DND-41 (cell line): ENCODE measurements around the gene EXOC3L1.

Source experiments
- ATAC-seq: fragments of 200-7000 bp; cut with Tn5 transposase; 3 replicates; pipeline ENCODE4 v1.9.1; 2021; ENCODE audit warnings: low read depth; ENCODE audit not compliant: insufficient read depth
- DNase-seq: peaks from one replicate; pipeline ENCODE4 v3.0.0-alpha.2; 2020
- H2AFZ ChIP-seq: 2 replicates; pipeline ENCODE4 v1.6.0; 2012; ENCODE audit warnings: low read depth, low read length
- H3K27ac ChIP-seq: 2 replicates; pipeline ENCODE4 v1.5.1; 2012; ENCODE audit warnings: low read length, inconsistent platforms
- H3K27me3 ChIP-seq: fragments of 200-600 bp; sonication (generic); 2 replicates; pipeline ENCODE4 v1.6.0; 2012; ENCODE audit warnings: low read length, mild to moderate bottlenecking, inconsistent platforms; ENCODE audit not compliant: insufficient read depth, poor library complexity
- H3K36me3 ChIP-seq: 2 replicates; pipeline ENCODE4 v1.5.1; 2012; ENCODE audit warnings: low read length, inconsistent platforms; ENCODE audit not compliant: insufficient read depth
- H3K4me1 ChIP-seq: 2 replicates; pipeline ENCODE4 v1.5.1; 2012; ENCODE audit warnings: mild to moderate bottlenecking, low read length; ENCODE audit not compliant: insufficient read depth
- H3K4me2 ChIP-seq: 2 replicates; pipeline ENCODE4 v1.6.0; 2012; ENCODE audit warnings: mild to moderate bottlenecking, moderate library complexity, low read length, inconsistent platforms; ENCODE audit not compliant: insufficient read depth
- H3K4me3 ChIP-seq, 2 experiments: fragments of 200-600 bp in 1 of 2; shearing (Covaris generic) in 1 of 2; 2 replicates each; pipeline ENCODE4 v1.5.1; 2012 to 2016; ENCODE audit warnings: inconsistent platforms in 2 of 2, low read length in 2 of 2, mild to moderate bottlenecking in 2 of 2, low read depth in 1 of 2, moderate library complexity in 1 of 2
- H3K79me2 ChIP-seq: 2 replicates; pipeline ENCODE4 v1.6.0; 2012; ENCODE audit warnings: low read length, inconsistent platforms; ENCODE audit not compliant: insufficient read depth
- H3K9ac ChIP-seq: 2 replicates; pipeline ENCODE4 v1.6.0; 2012; ENCODE audit warnings: low read depth, mild to moderate bottlenecking, inconsistent platforms, low read length, moderate library complexity
- H3K9me3 ChIP-seq: 2 replicates; pipeline ENCODE4 v1.5.1; 2012; ENCODE audit warnings: low read length, moderate library complexity, mild to moderate bottlenecking, inconsistent platforms; ENCODE audit not compliant: insufficient read depth, severe bottlenecking
- H4K20me1 ChIP-seq: 2 replicates; pipeline ENCODE4 v1.6.0; 2012; ENCODE audit warnings: low read length; ENCODE audit not compliant: insufficient read depth
- EZH2 ChIP-seq: IDR thresholded peaks from 3 replicates; pipeline ENCODE4 v1.6.1; 2012; ENCODE audit warnings: borderline replicate concordance, low read depth, mild to moderate bottlenecking, moderate library complexity, low read length, inconsistent platforms; ENCODE audit not compliant: severe bottlenecking
- TF ChIP-seq, protein P1 (sequence below): IDR thresholded peaks from 2 replicates; pipeline ENCODE4 v1.5.1; 2012; ENCODE audit warnings: borderline replicate concordance, low read length, moderate library complexity, mild to moderate bottlenecking; ENCODE audit not compliant: poor library complexity, severe bottlenecking; ENCODE audit errors: extremely low read depth

Gene EXOC3L1

GRCh38 chr16:67216612-67217490, 26.9 kb upstream of the EXOC3L1 start:
- H2AFZ ChIP-seq = no peak overlapping the region
- no peaks in the 10 kb centered on the region for H3K36me3 ChIP-seq
- H4K20me1 ChIP-seq = no peaks in the 10 kb centered on the region
- H3K9me3 ChIP-seq = no peaks in the 10 kb centered on the region
- no peak for ATAC-seq
- no peaks in the 10 kb centered on the region for H3K27me3 ChIP-seq
- no peak overlapping the region for H3K4me2 ChIP-seq
- no peak overlapping the region for H3K4me3 ChIP-seq
- no peaks in the 10 kb centered on the region for H3K4me1 ChIP-seq
- H3K79me2 ChIP-seq = no peaks in the 10 kb centered on the region
- TF ChIP-seq EZH2 = no peak
- TF ChIP-seq, protein P1, sequence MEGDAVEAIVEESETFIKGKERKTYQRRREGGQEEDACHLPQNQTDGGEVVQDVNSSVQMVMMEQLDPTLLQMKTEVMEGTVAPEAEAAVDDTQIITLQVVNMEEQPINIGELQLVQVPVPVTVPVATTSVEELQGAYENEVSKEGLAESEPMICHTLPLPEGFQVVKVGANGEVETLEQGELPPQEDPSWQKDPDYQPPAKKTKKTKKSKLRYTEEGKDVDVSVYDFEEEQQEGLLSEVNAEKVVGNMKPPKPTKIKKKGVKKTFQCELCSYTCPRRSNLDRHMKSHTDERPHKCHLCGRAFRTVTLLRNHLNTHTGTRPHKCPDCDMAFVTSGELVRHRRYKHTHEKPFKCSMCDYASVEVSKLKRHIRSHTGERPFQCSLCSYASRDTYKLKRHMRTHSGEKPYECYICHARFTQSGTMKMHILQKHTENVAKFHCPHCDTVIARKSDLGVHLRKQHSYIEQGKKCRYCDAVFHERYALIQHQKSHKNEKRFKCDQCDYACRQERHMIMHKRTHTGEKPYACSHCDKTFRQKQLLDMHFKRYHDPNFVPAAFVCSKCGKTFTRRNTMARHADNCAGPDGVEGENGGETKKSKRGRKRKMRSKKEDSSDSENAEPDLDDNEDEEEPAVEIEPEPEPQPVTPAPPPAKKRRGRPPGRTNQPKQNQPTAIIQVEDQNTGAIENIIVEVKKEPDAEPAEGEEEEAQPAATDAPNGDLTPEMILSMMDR = no peak
- DNase-seq = no peak
- no peak overlapping the region for H3K27ac ChIP-seq
- H3K9ac ChIP-seq = no peak overlapping the region

DNA sequence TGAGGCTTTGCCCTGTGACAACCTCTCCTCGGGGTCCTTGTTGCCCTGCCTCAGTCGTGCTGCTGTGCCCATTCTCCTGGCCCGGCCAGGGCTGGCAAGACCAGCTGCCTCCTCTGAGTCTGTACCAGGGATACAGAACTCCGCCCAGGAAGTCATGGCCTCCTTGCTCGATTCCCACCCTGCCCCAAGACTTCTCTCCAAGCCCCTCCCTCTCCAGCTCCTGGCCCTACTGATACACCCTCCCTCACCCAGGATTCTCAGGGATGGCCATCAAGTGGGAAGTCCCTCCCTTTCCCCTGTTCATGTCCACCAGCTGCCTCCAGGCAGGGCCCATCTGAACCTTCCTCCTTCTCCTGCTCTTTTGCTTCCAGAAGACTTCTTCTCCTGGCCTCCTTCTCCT, 25.8 kb upstream of the EXOC3L1 start:
- H3K4me1 ChIP-seq = no peaks in the 10 kb centered on the region
- TF ChIP-seq EZH2 = no peak
- TF ChIP-seq, protein P1 = no peak
- H3K27ac ChIP-seq = no peak overlapping the region
- no peak overlapping the region for H3K9ac ChIP-seq
- no peak overlapping the region for H3K4me3 ChIP-seq
- no peak overlapping the region for H2AFZ ChIP-seq
- H3K79me2 ChIP-seq = no peaks in the 10 kb centered on the region
- H3K9me3 ChIP-seq = no peaks in the 10 kb centered on the region
- H4K20me1 ChIP-seq = no peaks in the 10 kb centered on the region
- ATAC-seq (no peak), DNase-seq (no peak)
- no peak overlapping the region for H3K4me2 ChIP-seq
- no peaks in the 10 kb centered on the region; the same call in 1 of the 2 replicates for H3K36me3 ChIP-seq
- no peaks in the 10 kb centered on the region for H3K27me3 ChIP-seq

- Histone ChIP-seq H4K20me1 (no peaks in the 10 kb centered on the region), H3K4me3 (no peak overlapping the region), H3K79me2 (no peaks in the 10 kb centered on the region), H3K4me2 (no peak overlapping the region), H3K27me3 (no peaks in the 10 kb centered on the region), H3K9me3 (no peaks in the 10 kb centered on the region), H3K4me1 (no peaks in the 10 kb centered on the region), H2AFZ (no peak overlapping the region), H3K27ac (no peak overlapping the region), H3K36me3 (no peaks in the 10 kb centered on the region; the same call in 1 of the 2 replicates), H3K9ac (no peak overlapping the region)
- DNase-seq (no peak), ATAC-seq (no peak)
- no peak for TF ChIP-seq EZH2
- TF ChIP-seq, protein P1 = no peak
Observed at GRCh38 chr16:67213197-67214019, 23.5 kb upstream of the EXOC3L1 start.
